ENCODE results near the gene DHRS9.

Gene DHRS9

DNA sequence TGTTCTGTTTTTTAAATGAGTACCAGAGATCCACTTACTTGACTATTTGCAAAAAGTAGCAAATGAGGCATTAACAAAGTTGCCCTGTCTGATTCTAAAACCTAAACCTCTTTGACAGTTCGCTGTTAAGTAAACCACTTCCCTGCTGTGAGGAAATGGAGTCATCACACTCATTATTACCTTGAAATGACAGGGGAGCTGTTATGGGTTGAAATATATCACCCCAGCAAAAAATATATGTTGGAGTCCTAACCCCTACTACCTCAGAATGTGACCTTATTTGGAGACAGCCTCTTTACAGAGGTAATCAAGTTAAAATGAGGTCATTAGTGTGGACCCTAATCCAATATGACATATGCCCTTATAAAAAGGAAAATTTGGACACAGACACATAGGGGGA is 36.1 kb downstream of the DHRS9 start:
- Mint-ChIP-seq H3K9me3 (no peaks in the 10 kb centered on the region), H3K27ac (peak overlapping the region; percentile 67), H3K4me1 (peaks cover 62% of the 10 kb centered on the region), H3K36me3 (no peaks in the 10 kb centered on the region), H3K4me3 (no peak overlapping the region)
- no peak for DNase-seq (ENCODE audit: low spot score in 2 of 2)
- ATAC-seq, result peak; percentile 67

DNA sequence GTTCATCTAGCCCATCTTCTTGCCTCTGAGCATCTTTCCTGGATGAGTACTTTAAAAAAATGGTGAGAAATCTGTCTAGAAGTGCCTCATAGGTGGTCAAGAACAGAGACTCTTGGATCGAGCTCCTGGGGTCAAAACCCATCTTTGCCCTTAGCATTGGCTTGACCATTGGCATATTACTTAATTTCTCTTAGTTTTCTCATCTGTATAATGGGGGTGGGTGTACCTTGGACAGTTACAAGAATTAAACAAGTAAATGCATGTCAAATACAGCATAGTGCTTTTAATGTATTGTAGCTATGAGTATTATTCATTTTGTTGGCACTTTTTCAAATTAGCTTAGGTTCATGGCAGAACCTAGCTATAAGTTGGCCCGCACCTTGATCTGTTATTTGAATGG is 36.8 kb downstream of the DHRS9 start:
- Mint-ChIP-seq H3K4me3 (no peak overlapping the region), H3K36me3 (no peaks in the 10 kb centered on the region), H3K9me3 (no peaks in the 10 kb centered on the region), H3K4me1 (peaks cover 62% of the 10 kb centered on the region), H3K27ac (peak overlapping the region; percentile 67)
- no peak for ATAC-seq
- no peak for DNase-seq (ENCODE audit: low spot score in 2 of 2)

DNA sequence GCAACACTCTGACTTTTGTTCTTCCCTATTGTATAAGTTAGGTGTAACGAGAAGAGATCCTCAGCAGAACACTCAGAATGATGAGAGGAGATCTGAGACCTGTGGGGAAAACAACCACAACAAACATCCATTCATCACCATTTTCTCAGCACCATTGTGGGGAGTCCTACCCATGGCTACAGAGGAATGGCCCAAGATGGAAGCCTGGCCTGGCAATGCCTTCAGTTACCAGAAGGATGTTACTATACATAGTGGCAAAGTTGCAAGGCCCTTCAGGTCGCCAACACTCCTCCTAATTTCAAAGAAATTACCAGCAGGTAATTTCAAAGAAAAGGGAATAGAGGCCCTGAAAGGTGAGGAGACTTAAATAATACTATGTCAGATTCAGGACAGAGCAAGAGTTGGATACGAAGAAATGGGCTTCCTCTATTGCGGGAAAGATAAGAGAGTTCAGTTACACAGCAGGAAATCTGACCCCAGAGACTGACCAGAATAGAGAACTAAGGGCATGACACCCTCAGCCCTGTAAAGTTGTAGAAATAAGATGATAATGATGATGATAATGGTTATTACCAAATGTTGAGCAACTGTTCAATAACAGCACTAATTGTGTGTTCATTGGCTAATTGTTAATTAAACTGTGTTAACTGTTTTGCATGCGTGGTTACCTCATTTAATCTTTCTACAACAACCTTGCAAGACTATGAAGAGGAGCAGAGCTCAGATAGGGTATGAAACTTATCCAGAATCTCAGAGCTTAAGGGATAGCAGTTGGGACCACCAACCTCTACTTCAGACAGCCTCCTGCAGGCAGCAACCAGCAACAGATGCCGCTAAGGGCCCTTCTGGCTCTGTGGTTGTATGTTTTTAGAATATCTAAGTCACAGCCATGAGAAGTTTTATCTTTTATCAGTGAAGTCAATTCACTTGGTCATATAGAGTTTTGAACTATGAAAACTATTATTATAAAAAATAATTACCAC is 37.5 kb downstream of the DHRS9 start:
- Mint-ChIP-seq H3K4me1 (peaks cover 62% of the 10 kb centered on the region), H3K4me3 (no peak overlapping the region), H3K36me3 (no peaks in the 10 kb centered on the region), H3K9me3 (no peaks in the 10 kb centered on the region), H3K27ac (no peak overlapping the region)
- DNase-seq (ENCODE audit: low spot score in 2 of 2) (no peak), ATAC-seq (no peak)

DNA sequence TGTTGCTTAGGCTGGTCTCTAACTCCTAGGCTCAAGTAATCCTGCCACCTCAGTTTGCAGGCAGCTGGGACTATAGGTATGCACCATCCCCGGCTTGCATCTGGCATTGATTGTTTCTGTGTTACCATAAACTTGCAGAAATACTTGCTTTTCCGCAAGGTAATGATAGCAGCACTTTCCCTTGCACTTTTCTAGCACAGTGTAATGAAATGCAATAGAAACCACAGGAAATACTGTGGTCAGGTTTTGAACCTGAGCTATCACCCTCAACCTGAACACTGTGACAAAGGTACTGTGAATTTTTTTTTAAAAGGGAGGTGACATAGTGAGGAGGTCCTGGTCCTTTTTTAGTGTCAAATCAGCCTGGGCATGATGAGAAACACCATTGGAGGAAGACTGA is 38.3 kb downstream of the DHRS9 start:
- ATAC-seq (peak; percentile 86), DNase-seq (ENCODE audit: low spot score in 2 of 2) (peak in 1 of 2 donors; percentile 57)
- Mint-ChIP-seq H3K4me1 (peaks cover 61% of the 10 kb centered on the region), H3K9me3 (no peaks in the 10 kb centered on the region), H3K36me3 (no peaks in the 10 kb centered on the region), H3K27ac (peak overlapping the region; percentile 74), H3K4me3 (no peak overlapping the region)

DNA sequence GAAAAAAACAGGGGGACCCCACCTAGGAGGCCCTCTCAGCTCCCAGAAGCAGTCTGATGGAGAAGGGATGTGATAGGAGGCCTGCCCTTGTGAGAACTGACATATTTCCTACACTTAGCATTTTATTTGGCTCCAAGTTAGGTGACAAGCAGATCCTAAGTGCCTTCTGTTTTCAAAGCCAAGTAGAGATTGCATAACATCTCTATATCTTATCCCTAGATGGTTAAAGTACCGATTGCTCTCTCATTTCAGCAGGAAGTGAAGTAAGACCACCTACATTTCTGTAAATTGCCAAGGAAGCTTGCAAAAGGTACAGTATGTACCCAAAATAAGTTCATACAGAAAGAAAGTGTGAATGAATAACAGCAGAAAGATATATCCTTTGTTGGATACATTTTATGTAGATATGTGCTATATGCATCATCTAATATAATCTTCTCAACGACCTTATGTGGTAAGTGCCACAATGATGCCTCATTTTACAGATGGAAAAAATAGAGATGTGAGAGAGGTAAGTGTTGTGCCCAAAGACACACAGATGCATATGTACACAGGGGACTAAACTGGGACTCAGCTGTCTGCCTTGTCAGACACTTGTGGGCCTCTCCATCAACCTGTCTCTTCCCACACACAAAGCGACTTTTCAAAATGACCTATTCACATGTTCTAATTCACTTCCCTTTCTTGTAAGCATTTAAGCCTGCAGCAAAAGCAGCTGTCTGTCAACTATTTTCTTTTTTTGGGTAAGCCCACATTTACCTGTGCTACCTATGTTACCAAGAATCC is 38.9 kb downstream of the DHRS9 start:
- H3K4me1 Mint-ChIP-seq, result peaks cover 55% of the 10 kb centered on the region
- peak overlapping the region; percentile 74 for H3K27ac Mint-ChIP-seq

DNA sequence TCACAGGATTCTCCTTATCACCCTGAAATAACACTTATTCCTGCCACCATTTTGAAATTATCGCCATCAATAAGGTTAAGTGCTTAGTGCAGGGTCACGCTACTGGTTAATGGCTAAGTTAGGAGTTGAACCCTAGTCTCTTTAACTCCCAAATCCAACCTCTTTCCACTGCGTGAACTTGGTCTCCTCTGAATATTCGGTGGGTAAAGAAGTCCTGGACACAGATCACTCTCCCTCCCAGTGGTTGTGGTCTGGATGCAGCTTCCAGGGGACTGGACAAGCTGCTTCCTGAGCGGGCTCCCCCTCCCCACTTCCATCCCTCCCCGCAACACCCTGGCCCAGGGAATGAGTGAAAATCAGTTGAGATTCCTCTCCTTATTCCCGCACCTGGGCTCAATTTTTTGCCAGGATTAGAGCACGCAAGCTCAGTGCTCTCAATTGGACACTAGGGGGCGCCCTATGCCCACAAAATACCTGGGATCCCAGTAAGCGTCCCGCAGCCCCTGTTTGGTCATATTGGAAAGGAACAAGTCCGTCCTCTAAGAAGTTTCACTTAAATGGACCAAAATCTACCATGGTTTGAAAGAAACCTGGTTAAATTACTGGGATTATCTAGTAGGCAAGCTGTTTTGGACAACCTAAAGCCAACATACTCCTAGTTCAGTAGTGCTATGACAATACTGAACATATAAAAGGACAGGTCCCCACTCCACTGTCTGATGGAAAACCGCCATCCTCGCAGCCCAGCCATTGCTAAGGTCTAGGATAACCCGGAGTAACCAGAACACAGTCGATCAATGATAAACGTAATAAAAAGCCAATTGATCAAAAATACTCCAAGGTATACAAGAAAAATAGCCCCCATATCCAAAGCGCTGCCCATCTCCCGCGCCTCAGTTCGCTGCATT is 40.4 kb downstream of the DHRS9 start:
- Mint-ChIP-seq H3K36me3 (no peaks in the 10 kb centered on the region), H3K4me3 (no peak overlapping the region), H3K27ac (no peak overlapping the region), H3K9me3 (no peaks in the 10 kb centered on the region), H3K4me1 (peaks cover 45% of the 10 kb centered on the region)
- ATAC-seq (peak; percentile 37), DNase-seq (ENCODE audit: low spot score in 2 of 2) (peak; percentile 63 to 79)

More for the DNA sequence above, 38.9 kb downstream of the DHRS9 start:
- H3K36me3 Mint-ChIP-seq, result no peaks in the 10 kb centered on the region
- ATAC-seq (peak; percentile 70), DNase-seq (ENCODE audit: low spot score in 2 of 2) (no peak)
- H3K9me3 Mint-ChIP-seq, result no peaks in the 10 kb centered on the region
- no peak overlapping the region for H3K4me3 Mint-ChIP-seq

DNA sequence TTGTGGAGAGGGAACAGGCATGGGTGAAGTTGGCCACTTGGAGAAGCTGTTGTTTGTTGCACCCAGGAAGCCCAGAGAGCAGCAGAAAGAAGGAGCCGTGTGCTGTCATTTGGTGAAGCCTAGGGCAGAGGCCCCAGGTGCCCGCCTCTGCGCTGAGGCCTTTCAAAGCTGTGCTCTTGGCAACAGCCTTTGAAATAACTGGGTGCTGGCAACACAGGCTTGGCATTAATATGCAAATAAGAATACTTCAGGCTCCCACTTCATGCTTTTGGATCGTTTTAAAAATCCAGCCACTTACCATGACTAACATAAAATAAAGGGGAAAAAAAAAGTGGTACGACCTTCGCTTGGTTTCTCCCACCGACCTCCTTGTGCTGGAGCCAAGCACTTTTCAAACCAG is 41.1 kb downstream of the DHRS9 start:
- H3K27ac Mint-ChIP-seq, result no peak overlapping the region
- no peak for DNase-seq (ENCODE audit: low spot score in 2 of 2)
- peaks cover 41% of the 10 kb centered on the region for H3K4me1 Mint-ChIP-seq
- no peak overlapping the region for H3K4me3 Mint-ChIP-seq
- no peaks in the 10 kb centered on the region for H3K36me3 Mint-ChIP-seq
- no peaks in the 10 kb centered on the region for H3K9me3 Mint-ChIP-seq
- no peak for ATAC-seq

DNA sequence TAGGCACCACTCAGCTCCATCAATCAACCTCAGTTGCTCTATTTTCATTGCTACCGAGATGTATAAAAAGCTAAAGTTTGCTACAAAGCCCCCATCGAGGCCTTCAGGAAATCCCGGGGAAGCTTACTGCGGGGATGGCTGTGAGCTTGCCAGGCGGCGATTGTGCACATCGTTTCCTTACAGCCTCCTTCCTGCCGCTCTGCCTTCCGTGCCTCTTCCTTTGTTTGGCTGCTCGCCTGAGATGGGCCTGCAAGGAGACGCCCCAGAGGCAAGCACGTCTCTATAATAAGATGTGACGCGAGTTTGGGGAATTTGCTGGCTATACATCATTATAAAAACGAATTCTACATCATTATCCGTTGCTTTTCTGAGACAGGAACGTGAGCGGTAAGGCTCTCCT is 41.6 kb downstream of the DHRS9 start:
- DNase-seq (ENCODE audit: low spot score in 2 of 2) (no peak), ATAC-seq (no peak)
- Mint-ChIP-seq H3K27ac (no peak overlapping the region), H3K36me3 (no peaks in the 10 kb centered on the region), H3K4me3 (no peak overlapping the region), H3K4me1 (peaks cover 36% of the 10 kb centered on the region), H3K9me3 (no peaks in the 10 kb centered on the region)

DNA sequence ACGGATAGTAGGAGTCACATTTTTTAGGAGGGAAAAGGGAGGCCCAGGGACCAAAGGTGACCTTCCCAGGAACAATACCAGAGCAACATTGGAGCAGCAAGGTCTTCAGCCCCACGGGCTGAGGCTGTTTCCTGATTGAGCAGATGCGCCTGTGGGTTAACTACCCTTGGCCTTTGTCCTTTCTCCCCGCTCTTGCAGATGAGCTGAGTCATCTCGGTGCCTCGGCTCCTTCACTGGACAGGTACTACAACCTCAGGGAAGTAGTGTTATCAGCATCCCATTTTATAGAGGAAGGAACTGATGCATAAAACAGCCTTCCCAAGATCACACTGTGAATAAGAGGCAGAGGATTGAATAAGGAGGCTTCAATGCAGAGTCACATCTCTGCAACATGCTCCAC is 43.5 kb downstream of the DHRS9 start:
- Mint-ChIP-seq H3K36me3 (no peaks in the 10 kb centered on the region), H3K4me3 (no peak overlapping the region), H3K9me3 (no peaks in the 10 kb centered on the region), H3K27ac (no peak overlapping the region), H3K4me1 (peaks cover 17% of the 10 kb centered on the region)
- no peak for DNase-seq (ENCODE audit: low spot score in 2 of 2)
- ATAC-seq, result no peak

DNA sequence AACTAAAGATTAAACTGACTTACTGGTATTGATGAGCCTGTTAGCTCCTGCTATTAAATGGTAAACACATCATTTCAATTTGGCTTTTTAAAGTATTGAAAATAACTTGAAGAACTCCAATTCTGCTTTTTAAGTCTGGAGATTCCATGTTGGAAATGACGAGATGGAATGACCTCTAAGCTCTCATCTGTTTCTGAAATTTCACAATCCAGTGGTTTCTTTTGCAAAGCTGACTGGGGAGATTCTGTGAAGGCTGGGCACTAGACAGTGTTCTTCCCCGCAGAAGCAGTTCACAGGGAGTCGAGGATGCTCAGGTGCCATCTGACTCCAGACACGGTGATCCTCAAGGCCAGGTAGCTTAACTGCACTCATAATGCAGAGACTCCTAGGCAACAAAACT is 44.7 kb downstream of the DHRS9 start:
- Mint-ChIP-seq H3K27ac (no peak overlapping the region), H3K4me3 (no peak overlapping the region), H3K4me1 (peaks cover 6% of the 10 kb centered on the region), H3K36me3 (no peaks in the 10 kb centered on the region), H3K9me3 (no peaks in the 10 kb centered on the region)
- ATAC-seq (no peak), DNase-seq (ENCODE audit: low spot score in 2 of 2) (no peak)

DNA sequence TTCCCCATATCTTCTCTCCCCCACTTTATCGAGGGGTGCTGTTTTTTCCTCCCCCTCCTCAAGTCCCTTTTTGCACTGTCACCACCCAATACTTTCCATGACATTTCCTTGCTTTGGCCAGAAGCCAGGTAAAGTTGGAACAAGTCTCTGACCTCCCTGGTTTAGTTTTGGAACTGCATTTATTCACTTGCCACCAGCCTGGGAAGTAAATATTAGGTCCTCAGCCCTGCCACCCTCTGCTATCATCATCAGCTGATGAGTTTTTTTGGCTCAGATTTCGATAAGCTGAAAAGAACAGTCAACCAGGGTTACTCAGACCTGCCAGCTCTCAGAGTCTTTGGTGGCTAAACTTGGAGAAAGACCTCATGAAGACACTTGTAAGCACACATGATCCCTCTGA is 47.0 kb downstream of the DHRS9 start:
- H3K27ac Mint-ChIP-seq, result no peak overlapping the region

DNA sequence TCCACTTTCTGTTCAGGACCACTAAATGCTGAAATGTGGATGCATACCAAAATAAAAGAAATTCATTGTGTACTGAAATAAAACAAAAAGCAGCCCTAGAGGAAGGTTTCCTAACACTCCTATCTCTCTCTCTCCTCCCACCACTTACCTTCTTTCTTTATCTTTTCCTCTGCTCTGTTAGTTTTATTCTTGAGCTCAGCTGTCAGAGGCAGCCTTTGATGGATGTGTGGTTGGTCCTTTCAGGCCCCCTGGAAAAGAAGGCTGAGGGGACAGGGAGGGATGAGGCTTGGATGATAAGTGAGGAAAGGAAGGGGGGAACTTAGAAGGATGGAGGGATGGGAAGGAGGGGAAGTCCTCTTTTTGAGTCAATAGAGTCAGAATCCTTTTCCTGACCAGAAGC is 47.6 kb downstream of the DHRS9 start:
- Mint-ChIP-seq H3K9me3 (no peaks in the 10 kb centered on the region), H3K36me3 (no peaks in the 10 kb centered on the region), H3K27ac (no peak overlapping the region), H3K4me1 (no peaks in the 10 kb centered on the region), H3K4me3 (no peak overlapping the region)
- DNase-seq (ENCODE audit: low spot score in 2 of 2) (no peak), ATAC-seq (no peak)

More for the DNA sequence above, 47.0 kb downstream of the DHRS9 start:
- Mint-ChIP-seq H3K36me3 (no peaks in the 10 kb centered on the region), H3K9me3 (no peaks in the 10 kb centered on the region), H3K4me3 (no peak overlapping the region), H3K4me1 (no peaks in the 10 kb centered on the region)
- ATAC-seq (no peak), DNase-seq (ENCODE audit: low spot score in 2 of 2) (no peak)

DNA sequence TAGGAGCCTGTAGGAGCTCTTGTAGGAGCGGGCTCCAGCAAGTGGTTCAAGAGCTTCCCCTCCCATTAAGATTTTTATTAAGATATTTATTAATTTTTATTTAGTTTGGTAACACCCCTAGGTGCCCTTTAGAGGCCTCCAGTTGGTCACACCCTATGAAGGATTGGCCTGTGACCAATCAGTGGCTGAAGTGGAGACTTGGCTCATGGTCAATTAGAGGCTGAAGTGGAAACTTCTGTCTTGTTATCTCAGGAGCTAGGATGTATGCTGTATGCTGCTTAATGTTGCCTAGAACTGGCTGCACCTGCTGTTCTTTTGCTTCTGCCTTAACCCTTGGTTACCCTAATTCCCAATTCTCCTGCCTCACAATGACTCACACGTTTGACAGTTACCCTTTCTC is 48.7 kb downstream of the DHRS9 start:
- ATAC-seq, result no peak
- Mint-ChIP-seq H3K9me3 (no peaks in the 10 kb centered on the region), H3K27ac (no peak overlapping the region), H3K4me1 (no peaks in the 10 kb centered on the region), H3K4me3 (no peak overlapping the region), H3K36me3 (no peaks in the 10 kb centered on the region)
- DNase-seq (ENCODE audit: low spot score in 2 of 2), result no peak

DNA sequence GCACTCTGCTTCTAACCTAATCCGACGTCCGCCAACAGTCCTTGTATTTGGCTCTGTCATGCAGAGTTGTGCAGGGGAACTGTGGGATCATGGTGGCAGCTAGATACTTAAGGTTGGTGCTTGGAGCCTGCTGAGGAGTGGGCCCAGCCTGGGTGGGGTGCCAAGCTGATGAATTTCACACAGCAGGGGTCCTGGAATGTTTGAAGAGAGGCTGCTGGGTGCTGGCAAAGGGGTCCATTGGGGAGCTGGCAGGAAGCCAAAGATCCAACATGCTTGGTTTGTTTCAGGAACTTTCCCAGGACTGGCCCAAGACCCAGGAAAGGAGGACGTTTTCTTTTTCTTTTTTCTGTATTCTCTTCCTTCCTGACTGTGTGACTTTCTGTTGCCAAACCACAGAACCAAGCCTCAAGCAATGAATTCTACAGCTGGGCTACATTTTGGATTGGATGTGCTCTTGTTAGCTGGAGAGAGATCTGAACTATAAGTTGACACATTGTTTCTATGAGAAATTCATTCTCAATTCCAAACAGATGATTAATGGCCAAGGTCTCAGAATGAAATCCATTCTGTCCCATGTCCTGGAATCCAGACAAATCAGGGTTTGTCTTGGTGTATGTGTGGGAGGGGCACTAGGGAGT is 49.9 kb downstream of the DHRS9 start:
- DNase-seq (ENCODE audit: low spot score in 2 of 2), result no peak
- H3K27ac Mint-ChIP-seq, result no peak overlapping the region
- no peak overlapping the region for H3K4me3 Mint-ChIP-seq
- H3K9me3 Mint-ChIP-seq, result no peaks in the 10 kb centered on the region
- no peaks in the 10 kb centered on the region for H3K36me3 Mint-ChIP-seq
- no peaks in the 10 kb centered on the region for H3K4me1 Mint-ChIP-seq
- no peak for ATAC-seq

All from stimulated activated effector memory CD8-positive, alpha-beta T cell treated with anti-CD3 and anti-CD28 coated beads, Interleukin-12 subunit alpha, Interleukin-12 subunit beta, amount 100 ng/mL, for 72 hours (primary cell).